ENCODE data around the gene CYP4F11.

Gene CYP4F11

DNA sequence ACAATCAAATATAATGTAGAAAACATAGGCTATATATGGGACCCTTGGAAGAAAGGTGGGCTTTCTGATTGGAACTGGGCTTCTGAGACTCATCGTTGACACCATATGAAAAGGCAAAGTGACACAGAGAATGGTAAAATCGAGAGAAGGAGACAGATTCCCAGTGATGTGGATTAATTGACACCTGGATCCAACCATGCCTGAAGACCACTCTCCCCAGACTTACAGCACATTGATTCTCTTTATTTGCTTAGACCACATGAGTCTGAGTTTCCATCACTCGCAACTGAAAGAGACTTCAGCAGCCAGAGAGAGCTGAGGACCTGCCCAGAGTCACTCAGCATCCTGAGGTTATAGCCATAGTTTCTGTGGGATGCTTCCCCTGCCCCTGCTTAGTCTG lies 6.0 kb downstream of the CYP4F11 start:
- H3K4me3 ChIP-seq (ENCODE audit: low read depth in 1 of 2, low read length in 1 of 2) = no peak overlapping the region
- H3K36me3 ChIP-seq = no peaks in the 10 kb centered on the region
- no peak overlapping the region for H3K27ac ChIP-seq
- TF ChIP-seq, protein P1, sequence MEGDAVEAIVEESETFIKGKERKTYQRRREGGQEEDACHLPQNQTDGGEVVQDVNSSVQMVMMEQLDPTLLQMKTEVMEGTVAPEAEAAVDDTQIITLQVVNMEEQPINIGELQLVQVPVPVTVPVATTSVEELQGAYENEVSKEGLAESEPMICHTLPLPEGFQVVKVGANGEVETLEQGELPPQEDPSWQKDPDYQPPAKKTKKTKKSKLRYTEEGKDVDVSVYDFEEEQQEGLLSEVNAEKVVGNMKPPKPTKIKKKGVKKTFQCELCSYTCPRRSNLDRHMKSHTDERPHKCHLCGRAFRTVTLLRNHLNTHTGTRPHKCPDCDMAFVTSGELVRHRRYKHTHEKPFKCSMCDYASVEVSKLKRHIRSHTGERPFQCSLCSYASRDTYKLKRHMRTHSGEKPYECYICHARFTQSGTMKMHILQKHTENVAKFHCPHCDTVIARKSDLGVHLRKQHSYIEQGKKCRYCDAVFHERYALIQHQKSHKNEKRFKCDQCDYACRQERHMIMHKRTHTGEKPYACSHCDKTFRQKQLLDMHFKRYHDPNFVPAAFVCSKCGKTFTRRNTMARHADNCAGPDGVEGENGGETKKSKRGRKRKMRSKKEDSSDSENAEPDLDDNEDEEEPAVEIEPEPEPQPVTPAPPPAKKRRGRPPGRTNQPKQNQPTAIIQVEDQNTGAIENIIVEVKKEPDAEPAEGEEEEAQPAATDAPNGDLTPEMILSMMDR (IDR thresholded peaks at IDR 0.05) = no peak
- H3K9me3 ChIP-seq = no peaks in the 10 kb centered on the region
- no peaks in the 10 kb centered on the region for H3K4me1 ChIP-seq (ENCODE audit: control insufficient read depth in 1 of 2, insufficient read depth in 1 of 2, low read depth in 1 of 2, low read length in 1 of 2)
- peaks cover 12% of the 10 kb centered on the region for H3K27me3 ChIP-seq

DNA sequence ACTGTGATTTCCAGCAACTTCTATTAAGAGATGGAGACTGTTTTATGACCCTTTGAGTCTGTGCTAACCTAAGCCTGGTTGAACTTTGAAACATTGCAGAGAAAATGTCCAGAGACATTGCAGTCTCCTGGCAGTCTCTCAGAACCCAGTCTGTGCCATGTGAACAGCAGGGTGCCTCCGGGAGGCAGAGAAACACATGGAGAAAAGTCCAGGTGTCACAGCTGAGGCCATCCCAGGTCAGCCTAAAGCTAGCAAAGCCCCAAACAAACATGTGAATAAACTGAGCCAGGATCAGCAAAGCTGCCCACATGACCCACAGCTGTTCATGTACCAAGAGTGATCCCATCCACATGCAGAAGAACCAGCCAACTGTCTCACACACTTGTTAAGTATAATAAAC lies 7.8 kb downstream of the CYP4F11 start:
- TF ChIP-seq, protein P1 (IDR thresholded peaks at IDR 0.05) = no peak
- no peaks in the 10 kb centered on the region for H3K9me3 ChIP-seq
- H3K36me3 ChIP-seq = no peaks in the 10 kb centered on the region
- H3K27me3 ChIP-seq = peaks cover 18% of the 10 kb centered on the region
- H3K27ac ChIP-seq = no peak overlapping the region
- no peaks in the 10 kb centered on the region for H3K4me1 ChIP-seq (ENCODE audit: control insufficient read depth in 1 of 2, insufficient read depth in 1 of 2, low read depth in 1 of 2, low read length in 1 of 2)
- H3K4me3 ChIP-seq (ENCODE audit: low read depth in 1 of 2, low read length in 1 of 2) = no peak overlapping the region

DNA sequence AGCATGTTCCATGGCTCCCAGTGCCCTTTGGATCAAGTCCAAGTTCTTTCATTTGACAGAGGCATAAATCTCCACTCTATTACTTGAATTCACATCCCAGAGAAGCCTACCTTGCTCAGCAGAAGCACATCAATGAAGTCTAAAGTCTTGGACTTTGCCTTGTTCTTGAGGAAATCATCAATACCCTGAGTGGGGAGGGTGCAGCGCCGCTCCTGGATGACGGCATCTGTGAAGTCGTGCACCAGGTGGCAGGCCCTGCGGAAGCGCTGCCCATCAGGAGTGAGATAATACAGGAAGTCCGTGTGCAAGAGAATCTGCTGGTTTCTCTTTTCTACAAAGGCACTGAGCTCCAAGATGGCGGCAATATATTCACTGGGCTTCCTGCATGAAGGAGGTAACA lies 10.6 kb downstream of the CYP4F11 start:
- H3K27me3 ChIP-seq = peaks cover 6% of the 10 kb centered on the region
- TF ChIP-seq, protein P1 (IDR thresholded peaks at IDR 0.05) = no peak
- no peak overlapping the region for H3K4me3 ChIP-seq (ENCODE audit: low read depth in 1 of 2, low read length in 1 of 2)
- no peaks in the 10 kb centered on the region for H3K4me1 ChIP-seq (ENCODE audit: control insufficient read depth in 1 of 2, insufficient read depth in 1 of 2, low read depth in 1 of 2, low read length in 1 of 2)
- H3K9me3 ChIP-seq = no peaks in the 10 kb centered on the region
- H3K27ac ChIP-seq = no peak overlapping the region
- H3K36me3 ChIP-seq = no peaks in the 10 kb centered on the region

DNA sequence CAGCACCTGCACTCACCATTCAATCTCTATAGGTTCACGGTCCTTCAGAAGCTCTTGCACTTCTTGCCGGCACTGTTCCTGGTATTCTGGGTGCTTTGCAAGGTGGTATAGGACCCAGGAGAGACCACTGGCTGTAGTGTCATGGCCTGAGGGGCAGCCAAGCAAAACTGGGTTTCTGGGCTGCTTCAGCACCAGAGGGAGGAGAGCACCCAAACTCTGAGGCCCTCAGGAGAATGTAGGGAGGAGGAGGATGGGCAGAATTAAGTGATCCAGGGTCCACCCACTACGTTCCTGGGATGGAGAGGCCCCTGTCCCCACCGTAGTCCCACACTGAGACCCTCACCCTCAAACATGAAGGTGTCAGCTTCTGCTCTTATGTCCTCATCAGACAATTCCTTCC lies 12.3 kb downstream of the CYP4F11 start:
- H3K4me3 ChIP-seq (ENCODE audit: low read depth in 1 of 2, low read length in 1 of 2) = no peak overlapping the region

DNA sequence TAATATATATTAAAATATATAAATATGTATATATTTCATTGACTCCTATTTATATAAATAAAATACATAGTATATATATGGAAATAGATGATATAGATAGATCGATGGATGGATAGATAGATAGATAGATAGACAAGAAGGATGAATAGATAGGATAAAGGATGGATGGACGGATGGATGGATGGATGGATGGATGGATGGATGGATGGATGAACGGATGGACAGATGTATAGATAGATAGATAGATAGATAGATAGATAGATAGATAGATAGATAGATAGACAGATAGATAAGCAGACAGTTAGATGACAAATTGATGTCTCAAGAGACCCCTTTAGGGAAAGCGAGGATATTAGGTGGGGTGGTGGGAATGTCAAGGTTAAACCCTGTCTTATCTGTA lies 15.1 kb downstream of the CYP4F11 start:
- no peak overlapping the region for H3K27ac ChIP-seq
- TF ChIP-seq, protein P1 (IDR thresholded peaks at IDR 0.05) = no peak
- H3K36me3 ChIP-seq = no peaks in the 10 kb centered on the region
- peaks cover 6% of the 10 kb centered on the region for H3K27me3 ChIP-seq
- no peaks in the 10 kb centered on the region for H3K4me1 ChIP-seq (ENCODE audit: control insufficient read depth in 1 of 2, insufficient read depth in 1 of 2, low read depth in 1 of 2, low read length in 1 of 2)
- H3K4me3 ChIP-seq (ENCODE audit: low read depth in 1 of 2, low read length in 1 of 2) = no peak overlapping the region
- no peaks in the 10 kb centered on the region for H3K9me3 ChIP-seq

More for the DNA sequence above, 12.3 kb downstream of the CYP4F11 start:
- H3K4me1 ChIP-seq (ENCODE audit: control insufficient read depth in 1 of 2, insufficient read depth in 1 of 2, low read depth in 1 of 2, low read length in 1 of 2) = no peaks in the 10 kb centered on the region
- no peaks in the 10 kb centered on the region for H3K9me3 ChIP-seq
- peaks cover 6% of the 10 kb centered on the region for H3K27me3 ChIP-seq
- TF ChIP-seq, protein P1 (IDR thresholded peaks at IDR 0.05) = no peak
- H3K36me3 ChIP-seq = no peaks in the 10 kb centered on the region
- H3K27ac ChIP-seq = no peak overlapping the region

DNA sequence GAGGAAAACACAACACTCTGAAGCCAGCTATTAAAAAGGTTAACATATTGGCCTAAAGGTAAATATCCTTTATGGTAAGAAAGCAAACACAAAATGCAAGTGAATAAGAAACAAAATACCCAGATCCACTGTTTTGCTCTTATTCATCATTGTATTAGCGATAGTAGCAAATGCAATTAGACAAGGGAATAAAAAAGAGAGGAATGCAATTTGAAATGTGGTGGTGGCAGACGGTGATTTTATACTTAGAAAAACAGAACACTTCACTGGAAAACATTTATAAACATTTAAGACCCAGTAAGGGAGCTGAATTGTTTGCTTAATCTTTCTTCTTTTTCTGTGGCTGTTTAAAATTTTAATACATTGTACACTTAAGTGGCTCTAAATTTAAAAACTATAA lies 19.2 kb downstream of the CYP4F11 start:
- Histone ChIP-seq H3K27me3 (peaks cover 6% of the 10 kb centered on the region), H3K36me3 (no peaks in the 10 kb centered on the region), H3K4me3 (ENCODE audit: low read depth in 1 of 2, low read length in 1 of 2) (no peak overlapping the region), H3K27ac (no peak overlapping the region), H3K9me3 (no peaks in the 10 kb centered on the region), H3K4me1 (ENCODE audit: control insufficient read depth in 1 of 2, insufficient read depth in 1 of 2, low read depth in 1 of 2, low read length in 1 of 2) (peaks cover 12 to 13% of the 10 kb centered on the region in 2 experiments)
- TF ChIP-seq, protein P1 (IDR thresholded peaks at IDR 0.05) = no peak

All from neutrophil (primary cell).